NCI-H748 (cell line): ENCODE measurements around the gene PTGES.
"Not testable (repeated sequence)": the region's sequence is repeated elsewhere in the genome, so short reads cannot be mapped to it uniquely, and the experiment has no call there.

Experiments
- DNase-seq: peaks from one replicate; lab custom pipeline; 2025; ENCODE audit not compliant: unreplicated experiment; lab: John Stamatoyannopoulos, UW

The PTGES gene, protein sequence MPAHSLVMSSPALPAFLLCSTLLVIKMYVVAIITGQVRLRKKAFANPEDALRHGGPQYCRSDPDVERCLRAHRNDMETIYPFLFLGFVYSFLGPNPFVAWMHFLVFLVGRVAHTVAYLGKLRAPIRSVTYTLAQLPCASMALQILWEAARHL

DNA sequence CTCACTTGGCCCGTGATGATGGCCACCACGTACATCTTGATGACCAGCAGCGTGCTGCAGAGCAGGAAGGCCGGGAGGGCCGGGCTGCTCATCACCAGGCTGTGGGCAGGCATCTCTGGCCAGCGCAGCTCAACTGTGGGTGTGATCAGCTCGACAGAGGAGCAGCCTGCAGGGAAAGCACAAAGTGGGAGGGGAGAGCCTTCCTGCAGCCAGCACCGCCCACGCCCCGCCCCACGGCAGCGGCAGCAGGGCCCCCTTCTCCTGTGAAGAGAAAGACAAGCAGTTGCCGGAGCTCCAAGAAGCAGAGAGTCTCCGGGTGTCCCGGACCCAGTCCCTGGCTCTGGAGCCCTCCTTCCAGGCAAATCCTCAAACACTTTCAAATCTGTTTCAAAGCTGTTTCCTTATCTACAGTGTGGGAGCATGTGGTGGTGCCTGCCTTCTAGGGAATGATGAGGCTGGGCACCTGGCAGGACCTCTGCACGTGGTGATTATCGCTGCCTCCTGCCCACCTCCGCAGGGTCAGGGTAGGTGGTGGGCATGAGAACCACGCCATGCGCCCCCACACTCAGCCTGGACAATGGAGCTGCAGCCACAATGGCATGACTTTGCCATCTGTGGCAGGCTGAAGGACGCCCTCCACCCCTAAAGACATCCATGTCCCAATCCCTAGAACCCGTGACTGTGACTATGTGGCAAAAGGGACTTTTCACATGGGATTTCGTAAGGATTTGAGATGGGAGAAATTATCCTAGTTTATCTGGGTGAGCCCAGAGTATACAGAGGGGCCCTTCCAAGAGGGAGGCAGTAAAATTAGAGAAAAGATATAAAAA lies at the start of gene PTGES:
TSS of gene PTGES (minus strand) at position 143 of the 830 bp plus-strand sequence. CDS start at position 113, 30 bp downstream.
- DNase-seq: peak; percentile 56

DNA sequence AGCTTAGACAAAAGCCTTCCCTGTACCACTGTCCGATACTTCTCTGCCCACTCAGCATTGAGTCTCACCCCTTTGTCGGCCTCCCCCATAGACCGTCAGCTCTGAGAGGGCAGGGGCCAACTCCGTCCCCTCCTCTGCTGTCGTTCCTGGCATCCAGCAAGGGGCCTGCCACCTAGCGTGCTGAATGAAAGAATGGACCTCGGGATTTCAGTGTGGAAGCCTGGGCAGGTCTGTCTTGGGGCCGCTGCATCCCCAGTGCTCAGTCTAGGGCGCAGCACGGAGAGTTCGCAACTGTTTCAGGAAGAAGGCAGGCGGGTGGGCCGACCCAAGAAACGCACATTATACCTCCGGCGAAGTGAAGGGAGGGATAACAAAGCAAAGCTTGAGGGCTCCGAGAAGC lies 48.7 kb upstream of the PTGES start:
- DNase-seq: no peak

DNA sequence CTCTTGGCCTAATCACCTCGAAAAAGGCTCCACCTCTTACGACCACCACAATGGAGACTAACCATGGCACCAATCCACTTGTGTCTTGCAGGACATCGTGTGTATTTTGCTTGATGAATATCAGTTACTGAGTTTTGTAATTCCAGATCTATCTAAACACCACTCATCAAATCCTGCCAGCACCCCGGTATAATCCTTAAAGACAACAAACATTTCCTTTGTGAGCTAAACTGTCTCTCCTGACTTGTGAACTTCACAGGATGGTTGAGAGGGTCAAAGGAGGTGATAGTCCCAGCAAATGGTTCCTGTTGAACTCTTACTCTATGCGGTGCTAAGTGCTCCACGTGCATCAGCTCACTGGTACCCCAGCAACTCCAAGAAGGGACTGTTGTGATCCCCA lies 46.1 kb upstream of the PTGES start:
- no peak for DNase-seq

DNA sequence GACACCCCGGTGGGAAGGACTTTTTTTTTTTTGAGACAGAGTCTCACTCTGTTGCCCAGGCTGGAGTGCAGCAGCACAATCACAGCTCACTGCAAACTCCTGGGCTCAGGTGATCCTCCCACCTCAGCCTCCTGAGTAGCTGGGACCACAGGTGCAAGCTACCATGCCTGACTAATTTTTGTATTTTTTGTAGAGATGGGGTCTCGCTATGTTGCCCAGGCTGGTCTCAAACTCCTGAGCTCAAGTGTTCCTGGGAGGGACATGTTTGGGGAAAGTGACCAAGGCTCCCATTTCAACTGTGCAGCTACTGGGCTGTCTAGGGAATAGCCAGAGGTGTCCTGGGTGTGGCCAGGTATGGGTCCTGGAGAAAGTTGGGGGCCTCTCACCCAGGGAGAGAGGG lies 43.2 kb upstream of the PTGES start:
- DNase-seq: not testable (repeated sequence)

DNA sequence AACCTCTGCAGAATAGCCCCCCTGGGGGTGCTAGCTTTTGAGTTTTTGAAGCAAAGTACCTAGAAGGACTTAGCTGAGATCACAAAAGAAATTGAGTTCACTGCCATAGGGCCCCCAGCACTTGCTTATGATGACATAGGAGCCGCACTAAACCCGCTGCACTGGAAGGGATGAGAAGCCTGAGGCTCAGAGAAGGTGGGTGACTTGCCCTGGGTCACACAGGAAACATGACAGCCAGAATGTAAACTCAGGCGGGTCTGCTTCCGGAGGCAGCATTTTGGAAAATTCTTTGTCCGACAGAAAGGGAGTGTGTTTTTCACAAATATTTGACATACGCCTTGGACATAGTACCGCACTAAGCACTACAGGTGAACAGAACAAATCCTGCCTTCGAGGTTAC lies 41.7 kb upstream of the PTGES start:
- no peak for DNase-seq

DNA sequence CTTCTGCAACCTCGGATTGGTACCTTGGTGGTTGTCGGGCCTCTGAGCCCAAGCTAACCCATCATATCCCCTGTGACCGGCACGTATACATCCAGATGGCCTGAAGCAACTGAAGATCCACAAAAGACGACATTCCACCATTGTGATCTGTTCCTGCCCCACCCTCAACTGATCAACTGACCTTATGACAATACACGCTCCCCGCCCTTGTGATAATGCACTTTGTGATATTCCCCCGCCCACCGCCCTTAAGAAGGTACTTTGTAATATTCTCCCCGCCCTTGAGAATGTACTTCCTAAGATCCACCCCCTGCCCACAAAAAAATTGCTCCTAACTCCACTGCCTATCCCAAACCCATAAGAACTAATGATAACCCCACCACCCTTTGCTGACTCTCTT lies 33.6 kb upstream of the PTGES start:
- DNase-seq: no peak

DNA sequence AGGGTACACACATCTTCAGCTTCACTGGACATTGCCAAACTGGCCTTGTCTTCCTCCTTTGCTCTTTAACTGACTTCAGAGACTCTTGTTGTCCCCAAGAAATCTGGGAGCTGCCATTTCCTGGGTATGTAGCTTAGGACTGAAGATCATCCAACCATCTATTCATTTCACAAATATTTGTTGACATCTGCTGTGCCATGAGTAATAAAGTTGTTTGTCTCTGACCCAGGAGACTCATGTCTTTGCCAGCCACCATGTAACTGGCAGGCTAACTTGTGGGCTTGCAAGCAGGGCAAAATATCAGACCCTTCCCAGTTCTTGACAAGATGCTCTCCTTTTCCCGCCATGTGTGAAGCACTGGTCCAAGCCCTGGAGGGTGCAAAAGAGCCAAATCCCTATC lies 33.0 kb upstream of the PTGES start:
- no peak for DNase-seq

DNA sequence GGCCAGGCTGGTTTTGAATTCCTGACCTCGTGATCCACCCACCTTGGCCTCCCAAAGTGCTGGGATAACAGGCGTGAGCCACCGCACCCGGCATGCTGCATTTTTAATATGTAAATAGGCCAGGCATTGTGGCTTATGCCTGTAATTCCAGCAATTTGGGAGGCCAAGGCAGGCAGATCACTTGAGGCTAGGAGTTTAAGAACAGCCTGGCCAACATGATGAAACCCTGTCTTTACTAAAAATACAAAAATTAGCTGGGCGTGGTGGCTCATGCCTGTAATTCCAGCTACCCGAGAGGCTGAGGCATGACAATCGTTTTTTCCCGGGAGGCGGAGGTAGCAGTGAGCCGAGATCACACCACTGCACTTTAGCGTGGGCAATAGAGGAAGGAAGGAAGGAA lies 32.1 kb upstream of the PTGES start:
- DNase-seq: not testable (repeated sequence)

DNA sequence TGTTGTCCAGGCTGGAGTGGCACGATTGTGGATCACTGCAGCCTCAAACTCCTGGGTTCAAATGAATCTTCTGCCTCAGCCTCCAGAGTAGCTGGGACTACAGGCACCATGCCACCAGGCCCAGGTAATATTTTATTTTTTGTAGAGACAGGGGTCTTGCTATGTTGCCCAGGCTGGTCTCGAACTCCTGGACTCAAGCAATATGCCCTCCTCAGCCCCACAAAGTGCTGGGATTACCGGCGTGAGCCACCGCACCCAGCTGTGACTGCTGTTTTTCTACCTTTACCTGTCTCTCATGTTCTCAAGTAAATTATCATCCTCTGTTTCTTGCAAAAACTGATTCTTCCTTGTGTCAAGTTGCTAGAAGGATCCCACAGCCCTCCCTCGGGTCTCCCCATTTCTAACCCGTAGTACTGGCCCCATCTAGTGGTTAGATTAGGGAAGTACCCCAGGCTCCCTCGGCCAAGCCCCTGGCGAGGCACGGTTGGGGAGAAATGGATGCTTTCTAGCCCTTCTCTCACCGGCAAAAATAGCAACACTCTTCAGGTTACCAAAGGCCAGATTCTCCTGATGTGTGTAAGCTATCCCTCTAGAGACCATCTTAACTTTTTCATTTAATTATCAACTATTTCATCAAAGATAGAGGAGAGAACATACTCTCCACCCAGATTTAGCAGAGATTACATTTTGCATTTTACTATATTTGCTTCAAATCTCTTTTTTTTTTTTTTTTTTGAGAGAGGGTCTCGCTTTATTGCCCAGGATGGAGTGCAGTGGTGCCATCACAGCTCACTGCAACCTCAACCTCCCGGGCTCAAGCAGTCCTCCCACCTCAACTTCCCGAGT lies 30.9 kb upstream of the PTGES start:
- DNase-seq: peak; percentile 70

DNA sequence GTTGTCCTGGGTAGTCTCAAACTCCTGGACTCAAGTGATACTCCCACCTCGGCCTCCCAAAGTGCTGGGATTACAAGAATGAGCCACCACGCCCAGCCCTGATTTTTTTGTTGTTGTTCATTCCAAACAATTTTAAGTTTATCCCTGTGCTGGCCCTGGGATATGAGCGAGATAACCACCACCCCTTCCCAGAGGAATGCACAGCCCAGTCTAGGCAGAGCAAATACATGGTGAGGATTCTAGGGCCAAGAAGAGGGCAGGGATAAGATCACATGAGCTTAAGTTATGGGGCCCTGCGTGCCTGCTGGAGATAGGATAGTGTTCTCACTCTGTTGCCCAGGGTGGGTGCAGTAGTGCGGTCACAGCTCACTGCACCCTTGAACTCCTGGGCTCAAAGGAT lies 29.1 kb upstream of the PTGES start:
- DNase-seq: no peak

DNA sequence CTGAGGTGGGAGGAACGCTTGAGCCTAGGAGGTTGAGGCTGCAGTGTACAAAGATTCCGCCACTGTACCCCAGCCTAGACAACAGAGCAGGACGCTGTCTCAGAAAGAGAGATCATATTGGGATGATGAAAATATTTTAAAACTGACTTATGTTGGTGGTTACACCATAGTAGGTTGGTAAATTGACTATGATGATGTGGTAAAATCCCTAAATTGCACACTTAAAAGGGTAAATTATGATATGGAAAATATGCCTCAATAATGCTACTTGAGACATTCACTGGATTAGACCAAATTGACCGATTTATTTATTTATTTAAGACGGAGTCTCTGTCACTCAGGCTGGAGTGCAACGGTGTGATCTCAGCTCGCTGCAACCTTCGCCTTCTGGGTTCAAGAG lies 28.3 kb upstream of the PTGES start:
- DNase-seq: no peak

DNA sequence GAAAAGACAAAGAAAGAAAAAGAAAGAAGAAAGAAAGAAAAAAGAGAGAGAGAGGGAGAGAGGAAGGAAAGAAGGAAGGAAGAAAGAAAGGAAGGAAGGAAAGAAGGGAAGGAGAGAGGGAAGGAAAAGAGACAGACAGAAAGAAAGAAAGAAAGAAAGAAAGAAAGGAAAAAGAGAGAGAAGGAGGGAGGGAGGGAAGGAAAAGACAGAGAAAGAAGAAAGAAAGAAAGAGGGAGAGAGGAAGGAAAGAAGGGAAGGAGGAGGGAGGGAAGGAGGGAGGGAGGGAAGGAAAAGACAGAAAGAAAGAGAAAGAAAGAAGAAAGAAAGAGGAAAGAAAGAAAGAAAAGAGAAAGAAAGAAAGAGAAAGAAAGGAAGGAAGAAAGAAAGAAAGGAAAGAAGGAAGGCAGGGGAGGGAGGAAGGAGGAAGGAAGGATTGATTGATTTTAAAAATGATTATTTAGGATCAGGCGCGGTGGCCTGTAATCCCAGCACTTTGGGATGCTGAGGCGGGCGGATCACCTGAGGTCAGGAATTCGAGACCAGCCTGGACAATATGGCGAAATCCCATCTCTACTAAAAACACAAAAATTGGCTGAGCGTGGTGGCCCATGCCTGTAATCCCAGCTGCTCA lies 26.8 kb upstream of the PTGES start:
- no peak for DNase-seq

DNA sequence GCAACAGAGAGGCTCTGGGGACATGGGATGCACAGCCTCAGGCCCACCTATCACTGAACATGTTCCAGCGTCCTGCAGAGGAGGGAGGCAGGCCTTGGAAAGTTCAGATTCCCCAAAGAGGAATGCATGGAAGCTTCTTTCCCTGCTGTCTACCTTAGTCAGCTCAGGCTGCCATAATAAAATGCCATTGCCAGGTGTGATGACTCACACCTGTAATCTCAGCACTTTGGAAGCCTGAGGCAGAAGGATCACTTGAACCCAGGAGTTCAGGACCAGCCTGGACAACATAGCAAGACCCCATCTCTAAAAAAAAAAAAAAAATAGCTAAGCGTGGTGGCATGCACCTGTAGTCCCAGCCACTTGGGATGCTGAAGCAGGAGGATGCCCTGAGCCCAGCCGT lies 25.6 kb upstream of the PTGES start:
- no peak for DNase-seq

DNA sequence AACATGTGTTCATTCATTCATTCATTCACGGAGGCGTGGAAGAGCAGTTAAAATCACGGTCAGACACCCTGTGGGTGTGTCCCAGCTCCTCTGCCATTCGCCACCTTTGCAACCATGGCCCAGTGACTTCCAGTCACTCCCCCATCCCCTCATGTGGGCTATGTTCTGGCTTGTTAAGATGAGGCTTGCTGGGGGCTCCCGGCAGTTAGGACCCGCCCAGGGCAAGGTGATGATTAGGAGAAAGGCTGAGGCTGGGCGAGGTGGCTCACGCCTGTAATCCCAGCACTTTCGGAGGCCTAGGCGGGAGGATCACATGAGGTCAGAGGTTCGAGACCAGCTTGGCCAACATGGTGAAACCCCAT lies 24.9 kb upstream of the PTGES start:
- DNase-seq: no peak

DNA sequence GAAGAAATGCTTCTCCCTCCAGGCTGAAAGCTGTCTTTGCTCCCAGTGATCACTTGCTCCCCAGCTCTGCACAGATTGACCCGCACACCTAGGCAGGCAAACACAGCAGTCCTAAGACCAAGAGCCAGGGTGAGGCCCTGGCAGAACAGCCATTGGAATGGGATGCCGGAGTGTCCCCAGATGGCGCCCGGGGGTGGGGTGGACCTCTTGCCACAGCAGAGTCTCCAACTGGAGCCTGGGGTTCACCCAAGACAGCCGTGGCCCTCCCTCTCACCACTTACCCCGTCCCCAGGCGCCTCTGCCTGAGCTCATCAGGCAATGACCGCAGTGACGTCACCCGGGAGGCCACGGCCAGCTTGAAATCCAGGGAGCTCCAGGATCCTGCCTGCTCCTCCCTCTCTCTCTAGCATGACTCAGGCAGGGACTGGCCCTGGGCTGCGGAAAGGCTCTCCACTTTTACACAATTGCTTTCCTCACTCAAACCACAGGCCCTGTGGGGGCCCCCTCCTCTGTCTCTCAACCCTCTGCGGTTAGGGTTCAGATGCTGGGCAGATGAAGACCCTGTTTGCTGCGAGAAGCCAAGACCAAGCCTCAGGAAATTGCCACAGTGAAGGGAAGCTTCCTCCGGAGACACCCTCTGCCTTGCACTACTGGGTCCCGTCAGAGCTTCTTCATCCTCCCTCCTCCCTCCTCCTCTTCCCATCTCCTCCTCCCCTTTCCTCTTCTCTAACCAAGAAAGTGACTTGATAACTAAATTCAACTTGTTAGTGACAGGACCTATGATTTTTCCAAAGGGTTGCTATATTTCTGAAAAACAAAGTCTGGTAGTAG lies 24.3 kb upstream of the PTGES start:
- no peak for DNase-seq

DNA sequence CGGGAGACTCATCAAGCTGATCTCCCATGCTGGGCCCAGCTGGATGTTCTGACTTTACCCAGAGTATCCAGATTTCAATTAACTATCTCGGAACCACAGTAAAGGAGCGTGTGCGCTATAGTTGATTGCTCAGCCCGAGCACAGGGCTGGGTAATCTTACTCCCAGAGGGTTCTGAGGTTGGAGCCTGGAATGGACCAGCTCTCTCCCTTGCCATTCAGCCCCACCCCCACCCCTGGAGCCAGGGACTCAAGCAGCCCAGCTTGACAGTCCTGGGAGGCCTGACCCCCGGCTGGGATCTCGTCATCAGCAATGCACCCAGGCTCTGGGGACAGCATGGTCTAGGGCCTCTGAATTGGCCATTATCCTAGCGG lies 23.7 kb upstream of the PTGES start:
- no peak for DNase-seq

DNA sequence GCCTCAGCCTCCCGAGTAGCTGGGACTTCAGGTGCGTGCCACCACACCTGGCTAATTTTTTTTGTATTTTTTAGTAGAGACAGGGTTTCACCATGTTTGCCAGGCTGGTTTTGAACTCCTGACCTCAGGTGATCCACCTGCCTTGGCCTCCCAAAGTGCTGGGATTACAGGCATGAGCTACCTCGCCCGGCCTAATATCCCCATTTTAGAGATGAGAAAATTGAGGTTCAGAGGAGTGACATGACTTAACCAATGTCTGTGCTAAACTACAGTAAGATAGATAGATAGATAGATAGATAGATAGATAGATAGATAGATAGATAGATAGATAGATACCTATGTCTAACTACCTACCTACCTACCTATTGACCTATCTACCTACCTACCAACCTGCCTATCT lies 23.3 kb upstream of the PTGES start:
- not testable (repeated sequence) for DNase-seq

DNA sequence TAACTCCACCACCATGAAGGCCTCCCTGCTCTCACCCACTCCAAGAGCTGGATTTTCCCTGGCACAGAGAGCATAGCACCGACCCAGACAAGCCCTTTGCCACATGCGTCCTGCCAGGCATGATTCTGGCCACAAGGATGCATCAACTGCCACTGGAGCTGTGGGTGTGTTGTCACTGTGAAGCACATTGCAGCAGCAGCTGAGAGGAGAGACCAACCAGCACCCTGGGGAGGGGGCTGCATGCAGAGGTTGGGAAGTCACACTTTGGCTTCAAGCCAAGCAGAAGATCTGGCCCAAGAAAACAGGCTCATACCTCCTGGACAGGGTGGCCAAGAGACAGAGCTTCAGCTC lies 22.6 kb upstream of the PTGES start:
- no peak for DNase-seq

DNA sequence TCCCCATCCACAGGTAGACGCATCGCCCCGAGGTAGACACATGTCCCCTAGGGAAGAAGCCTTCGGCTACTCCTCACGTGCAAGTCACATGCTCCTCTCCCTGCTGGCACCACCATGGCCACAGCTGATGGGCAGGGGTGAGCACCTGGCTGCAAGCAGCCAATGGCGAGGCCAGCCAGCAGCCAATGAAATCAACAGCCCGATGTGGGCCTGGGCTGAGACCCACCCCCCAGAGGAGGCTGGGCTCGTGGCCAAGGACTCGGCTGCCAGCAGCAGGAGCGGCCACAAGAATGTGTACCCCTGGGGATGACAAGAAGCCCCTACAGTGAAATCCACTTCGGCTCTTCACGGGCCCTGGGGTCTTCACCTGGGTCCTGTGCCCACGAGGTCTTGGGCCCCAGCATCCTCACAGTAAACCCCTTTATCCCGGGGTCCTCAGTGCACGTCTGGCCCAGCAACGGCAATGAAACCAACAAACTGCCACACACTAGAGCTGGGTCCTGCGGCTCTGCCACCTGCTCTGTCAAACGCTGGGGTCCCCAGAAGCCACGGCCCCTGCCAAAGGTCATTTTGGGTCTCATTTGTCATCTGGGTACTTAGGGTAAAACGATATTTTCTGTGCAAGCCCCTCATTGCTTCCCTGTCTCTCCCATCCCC lies 22.1 kb upstream of the PTGES start:
- DNase-seq: peak; percentile 10
